ENCODE data around the gene PTPRD. TPM values are rescaled to one million over a fixed set of nuclear protein-coding genes. Genes with fewer than 3 reads are reported as not detected.

Gene PTPRD
- total RNA-seq, 1 donor, result 26.3 TPM

DNA sequence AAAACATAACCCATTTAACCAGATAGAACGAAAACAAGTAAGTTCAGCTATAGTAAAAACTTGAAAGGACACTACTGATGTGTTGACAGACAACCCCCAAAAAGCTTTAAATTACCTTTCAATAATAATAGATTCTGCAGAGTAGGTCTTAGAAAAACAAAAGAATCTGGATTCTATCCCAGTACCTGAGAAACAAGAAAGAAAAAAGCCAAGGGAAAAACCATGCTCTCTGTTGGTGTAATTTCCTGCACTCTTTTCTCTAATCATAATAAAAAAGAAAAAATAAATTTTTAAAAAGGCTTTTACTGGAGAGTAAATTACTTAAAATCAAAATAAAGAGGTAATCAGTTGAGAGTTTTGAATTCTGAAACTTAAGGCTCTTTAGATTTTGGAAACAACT lies 1090.4 kb downstream of the PTPRD start:
- DNase-seq (ENCODE audit: low read depth), result no peak
- no peak for TF ChIP-seq CTCF (IDR thresholded peaks at IDR 0.05; ENCODE audit: insufficient read depth, low read depth, low read length)
- H3K4me3 ChIP-seq (ENCODE audit: low read depth, low read length), result no peak overlapping the region

DNA sequence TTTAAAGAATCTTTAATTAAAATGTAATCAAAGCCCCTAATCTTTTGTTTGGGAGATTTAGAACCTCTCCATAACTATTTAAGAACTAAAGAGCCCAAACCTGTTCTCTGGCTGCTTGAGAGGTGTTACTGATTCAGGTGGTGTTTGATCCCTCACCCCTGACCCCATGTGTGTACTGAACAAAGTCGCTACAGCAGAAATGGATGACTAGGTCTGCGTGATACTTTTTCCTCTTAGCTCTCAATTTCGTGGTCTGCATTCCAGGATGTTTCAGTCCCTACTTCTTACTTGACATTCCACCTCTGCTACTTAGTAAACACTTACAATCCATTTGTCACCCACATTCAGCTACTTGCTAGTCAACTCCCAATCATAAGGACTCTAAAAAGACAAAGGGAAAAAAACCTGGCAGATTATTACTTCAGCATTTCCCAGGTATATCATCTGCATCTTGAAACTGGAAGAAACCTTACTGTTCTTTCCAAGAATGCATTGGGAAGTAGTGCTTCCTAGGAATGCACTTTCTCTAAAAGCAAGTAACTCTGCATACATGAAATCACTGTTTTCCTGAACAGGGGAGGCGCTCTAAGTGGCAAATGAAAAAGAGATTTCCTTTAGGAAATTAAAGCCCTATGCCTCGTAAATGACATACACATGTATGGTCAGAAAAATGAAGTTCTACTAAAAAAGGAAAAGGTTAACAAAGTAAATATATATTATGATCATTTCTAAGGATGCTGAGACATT lies 1091.6 kb downstream of the PTPRD start:
- no peak overlapping the region for H3K4me3 ChIP-seq (ENCODE audit: low read depth, low read length)
- DNase-seq (ENCODE audit: low read depth), result no peak
- no peak for TF ChIP-seq CTCF (IDR thresholded peaks at IDR 0.05; ENCODE audit: insufficient read depth, low read depth, low read length)

DNA sequence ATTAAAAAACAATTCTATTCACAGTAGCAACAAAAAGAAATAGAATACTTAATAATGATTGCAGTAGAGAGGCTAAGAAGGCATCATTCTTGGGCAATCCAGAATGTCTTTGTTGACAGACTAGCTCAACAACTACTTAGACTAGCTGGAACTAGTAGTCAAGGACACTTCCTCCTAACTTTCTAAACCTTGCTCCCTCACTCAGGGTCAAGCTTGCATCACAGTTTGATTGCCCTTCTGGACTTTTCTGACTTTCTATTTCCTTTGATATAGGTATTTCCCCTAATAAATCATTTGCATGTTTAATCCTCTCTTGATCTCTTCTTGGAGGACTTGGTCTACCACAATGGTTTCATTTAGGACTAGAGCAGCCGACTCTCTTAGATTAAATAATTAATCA lies 1107.9 kb downstream of the PTPRD start:
- DNase-seq (ENCODE audit: low read depth), result no peak
- no peak for TF ChIP-seq CTCF (IDR thresholded peaks at IDR 0.05; ENCODE audit: insufficient read depth, low read depth, low read length)
- no peak overlapping the region for H3K4me3 ChIP-seq (ENCODE audit: low read depth, low read length)

GRCh38 chr9:9499546-9499945 lies 1113.3 kb downstream of the PTPRD start:
- no peak for TF ChIP-seq CTCF (IDR thresholded peaks at IDR 0.05; ENCODE audit: insufficient read depth, low read depth, low read length)
- DNase-seq (ENCODE audit: low read depth), result no peak
- no peak overlapping the region for H3K4me3 ChIP-seq (ENCODE audit: low read depth, low read length)

DNA sequence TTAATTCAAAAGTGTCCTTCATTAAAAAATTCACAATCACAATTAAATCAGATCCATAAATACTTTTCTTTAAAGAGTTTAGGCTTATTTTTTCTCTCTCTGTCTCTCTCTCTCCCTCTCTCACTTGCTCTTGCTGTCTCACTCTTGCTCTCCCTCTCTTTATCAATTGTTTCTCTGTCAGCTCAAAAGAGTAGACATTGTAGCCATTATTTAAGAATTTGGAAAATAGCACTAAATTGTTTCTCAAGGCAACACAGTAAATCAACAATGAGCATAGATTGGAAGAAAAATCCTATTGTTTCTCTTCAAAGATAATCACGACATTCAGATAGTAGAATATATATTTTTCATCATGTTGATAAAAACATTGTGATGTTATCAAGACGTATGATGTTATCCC lies 1114.0 kb downstream of the PTPRD start:
- no peak for TF ChIP-seq CTCF (IDR thresholded peaks at IDR 0.05; ENCODE audit: insufficient read depth, low read depth, low read length)
- DNase-seq (ENCODE audit: low read depth), result no peak
- no peak overlapping the region for H3K4me3 ChIP-seq (ENCODE audit: low read depth, low read length)

DNA sequence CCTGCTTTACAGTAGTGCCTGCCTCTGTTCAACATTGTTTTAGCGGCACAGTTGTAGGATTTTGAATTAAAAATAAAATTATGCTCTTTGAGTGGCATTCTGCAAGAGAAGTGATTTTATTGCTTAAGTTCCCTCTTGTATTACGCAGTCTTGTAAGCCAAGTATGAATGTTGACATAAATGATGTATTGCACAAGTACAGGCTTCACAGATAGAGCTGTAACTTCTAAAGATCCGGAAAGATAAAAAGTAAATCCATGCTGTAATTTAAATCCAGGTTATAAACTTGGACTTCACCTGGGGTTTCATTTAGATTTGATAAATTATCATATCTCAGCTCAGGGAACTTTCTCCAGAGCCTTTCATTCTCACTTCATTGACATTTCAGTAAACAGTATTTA lies 1114.7 kb downstream of the PTPRD start:
- H3K4me3 ChIP-seq (ENCODE audit: low read depth, low read length), result no peak overlapping the region
- no peak for DNase-seq (ENCODE audit: low read depth)
- TF ChIP-seq CTCF (IDR thresholded peaks at IDR 0.05; ENCODE audit: insufficient read depth, low read depth, low read length), result no peak

DNA sequence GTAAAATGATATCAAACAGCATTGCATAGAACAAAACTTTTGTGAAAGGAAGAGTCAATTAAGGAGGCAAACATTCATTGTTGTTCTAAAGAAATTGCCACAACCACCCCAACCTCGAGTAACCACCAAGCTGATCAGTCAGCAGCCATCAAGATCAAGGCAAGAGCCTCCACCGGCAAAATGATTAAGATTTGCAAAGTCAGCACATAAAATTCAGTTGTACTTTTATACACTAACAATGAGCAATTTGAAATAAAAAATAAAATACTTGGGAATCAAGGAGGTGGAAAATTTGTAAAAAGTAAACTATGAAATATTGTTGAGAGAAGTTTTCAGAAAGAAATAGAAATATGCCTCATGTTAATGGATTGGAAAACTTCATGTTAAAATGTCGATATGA lies 1118.5 kb downstream of the PTPRD start:
- no peak overlapping the region for H3K4me3 ChIP-seq (ENCODE audit: low read depth, low read length)
- TF ChIP-seq CTCF (IDR thresholded peaks at IDR 0.05; ENCODE audit: insufficient read depth, low read depth, low read length), result no peak
- no peak for DNase-seq (ENCODE audit: low read depth)

All from fibroblast of villous mesenchyme (primary cell).